ENCODE measurements around the gene ZSWIM4. TPM values are rescaled to one million over a fixed set of nuclear protein-coding genes. Genes with fewer than 3 reads are reported as not detected.
A peak's percentile ranks its signal among the peaks of the same experiment; 100 is the strongest.

ZSWIM4 gene
- total and polyA plus RNA-seq, 9 donors, result 1.2 to 7.9 (median 4.3) TPM

DNA sequence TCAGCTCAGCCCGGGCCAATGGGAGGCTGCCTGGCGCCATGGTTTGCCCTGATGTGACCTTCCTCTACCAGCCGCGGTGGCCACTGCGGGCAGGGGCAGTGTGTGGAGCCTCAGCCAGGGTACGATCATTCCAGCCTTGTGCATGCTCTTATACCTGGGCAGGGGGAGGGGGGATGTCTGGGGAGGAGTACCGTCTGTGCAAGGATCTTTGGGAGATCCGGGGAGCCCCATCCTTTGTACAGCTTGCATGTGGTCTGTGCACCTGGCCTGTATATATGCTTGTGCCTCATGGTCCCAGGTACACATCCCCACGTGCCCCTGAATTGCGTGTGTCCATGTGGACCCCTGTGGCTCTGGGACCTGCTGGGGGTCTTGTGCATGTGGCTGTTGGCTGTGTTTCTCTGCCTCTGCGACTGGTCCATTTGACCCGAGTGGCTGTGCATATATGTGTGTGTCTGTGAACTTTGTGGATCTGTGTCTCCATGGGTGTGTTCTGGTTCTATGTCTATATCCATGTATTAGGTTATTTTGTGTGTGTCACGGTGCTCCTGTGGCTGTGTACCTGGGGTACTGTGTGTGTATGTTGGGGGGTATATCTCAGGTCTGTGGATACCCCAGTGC is 68.9 kb downstream of the ZSWIM4 start:
- DNase-seq, result no peak
- H3K4me1 ChIP-seq (ENCODE audit: insufficient read depth), result no peaks in the 10 kb centered on the region
- no peaks in the 10 kb centered on the region for H3K27me3 ChIP-seq
- H3K9me3 ChIP-seq, result no peaks in the 10 kb centered on the region
- H3K4me3 ChIP-seq, result no peak overlapping the region
- no peaks in the 10 kb centered on the region for H3K36me3 ChIP-seq
- TF ChIP-seq EP300 (IDR thresholded peaks at IDR 0.05) (no peak), POLR2A (IDR thresholded peaks at IDR 0.05) (no peak)
- TF ChIP-seq, protein P1, sequence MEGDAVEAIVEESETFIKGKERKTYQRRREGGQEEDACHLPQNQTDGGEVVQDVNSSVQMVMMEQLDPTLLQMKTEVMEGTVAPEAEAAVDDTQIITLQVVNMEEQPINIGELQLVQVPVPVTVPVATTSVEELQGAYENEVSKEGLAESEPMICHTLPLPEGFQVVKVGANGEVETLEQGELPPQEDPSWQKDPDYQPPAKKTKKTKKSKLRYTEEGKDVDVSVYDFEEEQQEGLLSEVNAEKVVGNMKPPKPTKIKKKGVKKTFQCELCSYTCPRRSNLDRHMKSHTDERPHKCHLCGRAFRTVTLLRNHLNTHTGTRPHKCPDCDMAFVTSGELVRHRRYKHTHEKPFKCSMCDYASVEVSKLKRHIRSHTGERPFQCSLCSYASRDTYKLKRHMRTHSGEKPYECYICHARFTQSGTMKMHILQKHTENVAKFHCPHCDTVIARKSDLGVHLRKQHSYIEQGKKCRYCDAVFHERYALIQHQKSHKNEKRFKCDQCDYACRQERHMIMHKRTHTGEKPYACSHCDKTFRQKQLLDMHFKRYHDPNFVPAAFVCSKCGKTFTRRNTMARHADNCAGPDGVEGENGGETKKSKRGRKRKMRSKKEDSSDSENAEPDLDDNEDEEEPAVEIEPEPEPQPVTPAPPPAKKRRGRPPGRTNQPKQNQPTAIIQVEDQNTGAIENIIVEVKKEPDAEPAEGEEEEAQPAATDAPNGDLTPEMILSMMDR (IDR thresholded peaks at IDR 0.05), result no peak
- no peak overlapping the region for H3K27ac ChIP-seq
- intact Hi-C loops (cut with DNase I), result loop anchor here (5.0 to 10.0 kb wide), 8 partner anchors 59 to 699 kb away; partner anchors contain the start of genes C19orf53 (in 1 of the 4) and ZSWIM4 (in 1 of the 4)
- WGBS, 3 donors, result 45 to 53% (median 47%) methylated on average over 13 of the region's 13 CpGs

DNA sequence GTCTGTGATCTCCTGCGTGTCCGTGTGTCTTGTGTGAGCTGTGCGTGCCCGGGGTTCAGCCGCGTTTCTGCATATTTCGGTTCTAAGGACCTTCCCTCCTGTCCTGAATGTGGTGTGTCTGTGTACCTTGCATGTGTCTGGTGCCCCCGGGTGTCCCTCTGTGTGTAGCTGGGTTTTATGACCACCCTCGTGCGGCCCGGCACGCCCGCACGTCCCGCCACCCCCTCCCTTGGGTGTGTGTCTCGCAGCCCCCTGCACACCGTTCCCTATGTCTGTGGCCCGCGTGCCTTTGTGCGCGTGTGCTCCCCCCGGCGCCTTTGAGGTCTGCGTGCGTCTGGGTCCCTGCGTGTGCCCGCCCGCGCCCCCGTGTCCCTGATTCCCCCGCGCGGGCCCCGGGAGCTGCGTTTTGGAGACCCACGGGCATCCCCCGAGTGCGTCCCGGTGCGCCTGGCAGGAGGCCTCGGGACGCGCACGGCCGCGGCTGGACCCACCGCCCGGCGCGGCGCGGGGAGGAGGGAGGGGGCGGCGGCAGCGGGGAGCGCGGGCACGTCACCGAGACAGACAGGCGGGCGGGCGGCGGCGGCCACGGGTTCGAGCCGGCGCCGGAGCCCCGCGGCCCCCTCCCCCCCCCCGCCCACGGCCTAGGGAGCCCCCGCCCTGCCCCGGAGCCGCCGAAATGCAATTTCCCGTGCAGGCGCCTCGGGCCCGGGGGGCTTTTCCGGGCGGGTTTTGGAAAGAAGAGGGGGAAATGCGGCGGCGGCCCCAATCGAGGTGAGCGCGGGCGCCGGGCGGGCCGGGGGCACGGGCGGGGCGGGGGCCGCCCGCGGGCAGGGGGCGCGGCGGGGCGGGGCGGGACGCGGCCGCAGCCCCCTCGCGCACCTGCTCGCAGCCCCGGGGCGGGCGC is 69.7 kb downstream of the ZSWIM4 start:
- 5 to 23% (median 10%) methylated on average over 32 to 106 of the region's 113 CpGs for WGBS, 3 donors
- Histone ChIP-seq H3K9me3 (no peaks in the 10 kb centered on the region), H3K27me3 (no peaks in the 10 kb centered on the region), H3K27ac (peak overlapping the region in 1 of 2 donors; percentile 45), H3K36me3 (no peaks in the 10 kb centered on the region), H3K4me3 (peak overlapping the region; percentile 58), H3K4me1 (ENCODE audit: insufficient read depth) (no peaks in the 10 kb centered on the region)
- TF ChIP-seq EP300 (IDR thresholded peaks at IDR 0.05) (no peak), POLR2A (IDR thresholded peaks at IDR 0.05) (no peak)
- TF ChIP-seq, protein P1 (IDR thresholded peaks at IDR 0.05), result no peak
- DNase-seq, result peak in 2 of 5 donors; percentile 47 to 50
- intact Hi-C loops (cut with DNase I), result loop anchor here (5.0 to 10.0 kb wide), 9 partner anchors 60 to 700 kb away; partner anchors contain the start of genes C19orf53 (in 1 of the 4) and ZSWIM4 (in 1 of the 4)

DNA sequence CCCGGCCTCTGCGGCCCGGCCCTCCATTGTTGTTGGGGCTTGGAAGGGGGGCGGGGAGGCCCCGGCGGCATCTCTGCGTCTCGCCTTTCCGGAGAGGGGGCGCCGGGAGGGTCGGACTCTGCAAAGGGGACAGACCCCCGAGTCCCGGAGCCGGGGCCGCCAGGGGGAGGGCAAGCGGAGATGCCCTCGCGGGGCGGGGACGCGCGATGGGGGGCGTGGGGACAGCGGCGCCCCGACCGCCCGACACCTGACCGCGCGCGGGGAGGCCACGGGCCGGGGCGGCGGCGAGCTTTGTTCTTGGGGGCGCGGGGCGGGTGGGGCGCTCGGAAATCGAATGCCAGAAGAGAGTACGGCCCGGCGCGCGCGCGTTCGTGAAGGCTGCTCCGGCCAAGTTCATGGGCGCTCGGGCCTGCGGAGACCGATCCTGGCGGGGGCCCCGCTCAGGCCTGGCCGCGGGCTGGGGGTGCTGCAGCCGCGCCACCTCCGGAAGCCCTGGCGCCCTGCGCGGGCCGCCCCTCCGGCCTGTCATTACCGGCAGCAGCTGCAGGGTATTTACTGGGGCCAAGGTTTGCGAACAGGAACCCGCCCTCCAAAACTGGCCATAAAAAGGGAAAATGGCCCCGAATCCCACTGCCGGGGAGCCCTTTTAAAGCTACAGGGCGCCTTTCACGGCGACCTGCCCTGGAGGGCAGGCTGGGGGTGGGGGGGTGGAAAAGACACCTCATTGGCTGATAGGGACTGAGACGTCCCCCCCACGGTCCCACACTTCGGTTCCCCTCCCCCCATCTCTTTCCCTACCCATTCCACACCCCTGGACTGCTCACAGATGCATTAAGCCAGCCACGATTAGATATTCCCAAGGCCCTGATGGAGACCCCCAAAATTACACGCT is 70.6 kb downstream of the ZSWIM4 start:
- Histone ChIP-seq H3K27me3 (no peaks in the 10 kb centered on the region), H3K4me1 (ENCODE audit: insufficient read depth) (no peaks in the 10 kb centered on the region), H3K9me3 (no peaks in the 10 kb centered on the region), H3K4me3 (peak overlapping the region; percentile 58), H3K36me3 (no peaks in the 10 kb centered on the region), H3K27ac (no peak overlapping the region)
- 1 to 6% (median 2%) methylated on average over 19 to 81 of the region's 82 CpGs for WGBS, 3 donors
- intact Hi-C loops (cut with DNase I), result loop anchor here in 3 of 4 donors (5.0 to 10.0 kb wide), 5 partner anchors 61 to 701 kb away; partner anchors contain the start of gene C19orf53 (in 1 of the 3)
- TF ChIP-seq POLR2A (IDR thresholded peaks at IDR 0.05) (no peak), EP300 (IDR thresholded peaks at IDR 0.05) (no peak)
- TF ChIP-seq, protein P1 (IDR thresholded peaks at IDR 0.05), result no peak
- peak; percentile 40 to 58 (median 52) for DNase-seq

Data from ovary (tissue), 9 donors.